Measurements from ENCODE around the gene UTS2B.

DNA sequence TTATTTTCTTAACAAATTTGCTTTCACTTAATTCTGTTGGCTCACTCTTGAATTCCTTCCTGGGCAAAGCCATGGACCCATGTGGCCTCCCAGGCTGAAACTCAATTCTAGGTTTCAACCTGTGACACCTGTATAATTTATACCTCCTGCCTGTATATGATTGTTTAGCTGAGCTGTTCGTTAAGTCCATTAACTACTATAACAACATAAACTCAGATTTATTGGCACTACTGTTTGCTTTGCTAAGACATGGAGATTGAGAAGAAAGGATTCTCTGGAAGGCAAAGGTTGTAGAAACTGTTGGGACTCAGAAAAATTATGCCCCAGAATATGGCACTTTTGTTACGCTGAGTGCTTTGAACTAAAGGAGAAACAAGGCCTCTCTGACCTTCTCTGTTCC lies 27.9 kb downstream of the UTS2B start:
- no peak for TF ChIP-seq POLR2A (IDR thresholded peaks at IDR 0.05)
- TF ChIP-seq, protein P1, sequence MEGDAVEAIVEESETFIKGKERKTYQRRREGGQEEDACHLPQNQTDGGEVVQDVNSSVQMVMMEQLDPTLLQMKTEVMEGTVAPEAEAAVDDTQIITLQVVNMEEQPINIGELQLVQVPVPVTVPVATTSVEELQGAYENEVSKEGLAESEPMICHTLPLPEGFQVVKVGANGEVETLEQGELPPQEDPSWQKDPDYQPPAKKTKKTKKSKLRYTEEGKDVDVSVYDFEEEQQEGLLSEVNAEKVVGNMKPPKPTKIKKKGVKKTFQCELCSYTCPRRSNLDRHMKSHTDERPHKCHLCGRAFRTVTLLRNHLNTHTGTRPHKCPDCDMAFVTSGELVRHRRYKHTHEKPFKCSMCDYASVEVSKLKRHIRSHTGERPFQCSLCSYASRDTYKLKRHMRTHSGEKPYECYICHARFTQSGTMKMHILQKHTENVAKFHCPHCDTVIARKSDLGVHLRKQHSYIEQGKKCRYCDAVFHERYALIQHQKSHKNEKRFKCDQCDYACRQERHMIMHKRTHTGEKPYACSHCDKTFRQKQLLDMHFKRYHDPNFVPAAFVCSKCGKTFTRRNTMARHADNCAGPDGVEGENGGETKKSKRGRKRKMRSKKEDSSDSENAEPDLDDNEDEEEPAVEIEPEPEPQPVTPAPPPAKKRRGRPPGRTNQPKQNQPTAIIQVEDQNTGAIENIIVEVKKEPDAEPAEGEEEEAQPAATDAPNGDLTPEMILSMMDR (IDR thresholded peaks at IDR 0.05): no peak
- TF ChIP-seq POLR2AphosphoS5 (IDR thresholded peaks at IDR 0.05): no peak
